ENCODE results near the gene SLC46A1. TPM values are rescaled to one million over a fixed set of nuclear protein-coding genes. Genes with fewer than 3 reads are reported as not detected.

The SLC46A1 gene
- total and polyA plus RNA-seq, 9 of the 15 experiments (the other 6 are each of a cell fraction or from before 2014, with no cell fraction given): 0.24 to 5.5 (median 3.1) TPM

DNA sequence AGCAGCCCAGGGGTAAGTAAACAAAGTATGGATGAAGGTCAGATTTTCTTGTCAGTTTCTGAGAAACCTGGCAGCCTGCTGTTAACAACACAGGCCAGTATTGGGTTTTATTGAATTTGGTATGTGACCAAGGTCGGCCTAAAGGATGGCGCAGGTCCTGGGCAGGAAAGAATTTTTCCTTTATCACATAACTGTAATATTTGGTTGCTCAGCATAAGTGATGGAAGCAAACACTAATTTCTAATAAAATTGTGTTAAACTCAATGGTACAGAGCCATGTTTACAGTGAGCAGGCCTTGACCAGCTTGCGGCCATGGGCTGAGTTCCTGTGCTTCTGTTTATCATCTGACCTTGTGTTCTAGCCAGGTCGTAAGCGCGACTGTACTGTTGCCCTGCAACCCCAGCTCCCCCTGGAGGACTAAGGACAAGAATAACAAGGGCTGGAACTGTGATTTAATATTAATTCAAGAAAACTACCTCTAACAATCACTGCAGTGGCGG, 59.2 kb downstream of the SLC46A1 start:
- FAIRE-seq: peak; percentile 75
- TF ChIP-seq, protein P1, sequence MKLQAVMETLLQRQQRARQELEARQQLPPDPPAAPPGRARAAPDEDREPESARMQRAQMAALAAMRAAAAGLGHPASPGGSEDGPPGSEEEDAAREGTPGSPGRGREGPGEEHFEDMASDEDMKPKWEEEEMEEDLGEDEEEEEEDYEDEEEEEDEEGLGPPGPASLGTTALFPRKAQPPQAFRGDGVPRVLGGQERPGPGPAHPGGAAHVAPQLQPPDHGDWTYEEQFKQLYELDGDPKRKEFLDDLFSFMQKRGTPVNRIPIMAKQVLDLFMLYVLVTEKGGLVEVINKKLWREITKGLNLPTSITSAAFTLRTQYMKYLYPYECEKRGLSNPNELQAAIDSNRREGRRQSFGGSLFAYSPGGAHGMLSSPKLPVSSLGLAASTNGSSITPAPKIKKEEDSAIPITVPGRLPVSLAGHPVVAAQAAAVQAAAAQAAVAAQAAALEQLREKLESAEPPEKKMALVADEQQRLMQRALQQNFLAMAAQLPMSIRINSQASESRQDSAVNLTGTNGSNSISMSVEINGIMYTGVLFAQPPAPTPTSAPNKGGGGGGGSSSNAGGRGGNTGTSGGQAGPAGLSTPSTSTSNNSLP (IDR thresholded peaks at IDR 0.05; ENCODE audit: borderline replicate concordance, low read depth, low read length): peak; percentile 30; the same call in 1 of the 2 replicates
- TF ChIP-seq REST (IDR thresholded peaks at IDR 0.05; ENCODE audit: borderline replicate concordance) (peak; percentile 59; the same call in 1 of the 2 replicates), REST (CRISPR knock-in tag; IDR thresholded peaks at IDR 0.05; ENCODE audit: low read depth) (no peak), HDAC3 (IDR thresholded peaks at IDR 0.05; ENCODE audit: borderline replicate concordance, partially characterized antibody) (no peak), ESRRA (IDR thresholded peaks at IDR 0.05; ENCODE audit: borderline replicate concordance, low read depth) (peak; percentile 93), GATA2 (CRISPR knock-in tag; IDR thresholded peaks at IDR 0.05) (no peak), NR2C2 (CRISPR knock-in tag; IDR thresholded peaks at IDR 0.05) (no peak), NR2C2 (tag; IDR thresholded peaks at IDR 0.05) (peak; percentile 16; the same call in 1 of the 2 replicates), CTCF (IDR thresholded peaks at IDR 0.05 in 2 of 3, conservative IDR thresholded peaks at IDR 0.05 in 1 of 3; ENCODE audit: insufficient read depth in 2 of 3, low read depth in 1 of 3, low read length in 3 of 3) (peak; percentile 59 to 70 (median 65)), KDM1A (IDR thresholded peaks at IDR 0.05) (peak; percentile 51 to 61)

More for the DNA sequence above, 59.2 kb downstream of the SLC46A1 start:
- BruUV-seq (replicated peaks): TSS peak; percentile 24
- Histone ChIP-seq H3K9me3 (replicated peaks; ENCODE audit: control insufficient read depth, insufficient read depth, low read depth, low read length) (no peaks in the 10 kb centered on the region), H3K9ac (ENCODE audit: insufficient read depth in 1 of 2, low read depth in 2 of 2, low read length in 2 of 2) (no peak overlapping the region), H3K79me2 (ENCODE audit: control insufficient read depth, insufficient read depth, low read length) (no peaks in the 10 kb centered on the region), H3K9me1 (ENCODE audit: control insufficient read depth, insufficient read depth, low read length) (peaks cover 2% of the 10 kb centered on the region), H3K4me3 (no peak overlapping the region), H3K4me1 (replicated peaks in 1 of 2; ENCODE audit: control insufficient read depth in 2 of 2, insufficient read depth in 2 of 2, low read length in 2 of 2) (peaks cover 0 to 3% of the 10 kb centered on the region in 2 experiments; a peak in 1 of 5 replicates), H3K36me3 (ENCODE audit: control insufficient read depth, insufficient read depth, low read length) (peaks cover 92% of the 10 kb centered on the region), H3K27ac (ENCODE audit: extremely low read depth, low read depth, low read length) (no peak overlapping the region), H3K27me3 (ENCODE audit: control insufficient read depth in 2 of 2, insufficient read depth in 2 of 2, low read length in 2 of 2) (no peaks in the 10 kb centered on the region), H4K20me1 (replicated peaks; ENCODE audit: control insufficient read depth, insufficient read depth, low read length) (no peaks in the 10 kb centered on the region; the same call in none of the 2 replicates), H3K4me2 (ENCODE audit: insufficient read depth, low read length) (no peak overlapping the region), H2AFZ (ENCODE audit: low read depth, low read length) (no peak overlapping the region)
- ChIA-PET POLR2A (interaction anchor here (0.7 to 4.2 kb wide), 5 partner anchors 10 to 1055 kb away, joined by 3 to 44 read pairs (median 4); partner anchors contain the start of genes IFT20, POLDIP2 and TNFAIP1), CTCF (ENCODE audit: low intra/inter-chr PET ratio) (interaction anchor here (0.5 kb wide), 1 partner anchor 580 kb away, joined by 5 read pairs; no protein-coding TSS in a partner anchor)
- in situ Hi-C loops (cut with MboI) (no loop called here), intact Hi-C loops (cut with micrococcal nuclease) (no loop called here)
- ATAC-seq (peak; percentile 73), DNase-seq (ENCODE audit: extremely low read depth in 1 of 4, low spot score in 3 of 4) (peak; percentile 32 to 57 (median 40))
- 67% methylated on average over 7 of the region's 7 CpGs for WGBS (ENCODE audit: insufficient coverage, low coverage, missing lambda C conversion rate)

Data from K562 (cell line).